Kidney tubule cell (primary cell): ENCODE measurements around the gene IFT172.
"Not testable (repeated sequence)": the region's sequence is repeated elsewhere in the genome, so short reads cannot be mapped to it uniquely, and the experiment has no call there.

Experiments
- DNase-seq: peaks from one replicate; pipeline ENCODE4 v3.0.0-alpha.2; 2018; ENCODE audit warnings: low spot score

Gene IFT172

GRCh38 chr2:27493948-27494283 lies 4.4 kb upstream of the IFT172 start:
- DNase-seq, result no peak

DNA sequence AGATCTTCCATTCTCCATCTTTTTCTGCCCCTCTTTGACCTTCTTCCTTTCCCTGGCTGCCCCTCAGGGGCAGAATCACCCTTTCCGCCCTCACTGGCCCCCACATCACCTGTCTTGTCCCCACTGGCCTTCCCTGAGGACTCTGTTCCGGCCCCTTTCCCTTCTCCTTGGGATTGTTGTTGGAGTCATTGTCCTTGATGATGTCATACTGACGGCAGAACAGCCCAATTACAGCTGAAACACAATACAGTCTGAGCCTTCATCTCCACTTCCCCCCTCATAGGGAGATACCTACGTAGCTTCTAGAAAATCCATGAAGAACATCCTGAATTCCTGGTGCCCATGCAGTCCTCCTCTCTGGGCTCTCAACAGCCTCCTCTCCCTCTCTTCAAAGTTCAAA lies 3.0 kb upstream of the IFT172 start:
- no peak for DNase-seq

GRCh38 chr2:27489118-27489497 lies 435 bp downstream of the IFT172 start:
- peak; percentile 37 for DNase-seq

GRCh38 chr2:27485496-27485895 lies 4.0 kb downstream of the IFT172 start:
- DNase-seq, result no peak

- no peak for DNase-seq
These were observed 17.6 kb downstream of the IFT172 start for GRCh38 chr2:27471961-27472360.

- no peak for DNase-seq
These were observed 25.1 kb downstream of the IFT172 start for GRCh38 chr2:27464443-27464842.

DNA sequence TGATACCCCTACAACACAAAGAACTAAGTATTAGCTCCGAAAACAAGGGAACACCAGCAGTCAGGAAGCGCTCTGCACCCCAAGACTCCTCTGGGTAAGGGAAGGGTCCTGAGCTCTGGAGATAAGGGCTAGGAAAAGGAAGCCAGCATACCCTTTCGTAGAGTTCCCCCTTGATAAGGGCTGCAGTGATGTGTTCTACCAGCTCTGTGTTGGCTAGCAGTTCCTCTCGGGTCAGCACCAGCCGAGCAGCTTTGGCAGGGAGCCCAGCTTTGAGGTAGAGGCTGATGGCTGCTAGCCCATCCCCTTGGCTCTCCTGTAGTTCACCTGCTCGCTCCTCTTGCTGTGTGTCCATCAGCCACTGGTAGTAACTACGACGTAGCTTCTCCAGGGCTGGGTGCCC lies 28.4 kb downstream of the IFT172 start:
- no peak for DNase-seq

- DNase-seq, result no peak
These were observed 35.6 kb downstream of the IFT172 start for GRCh38 chr2:27453968-27454367.

- DNase-seq, result no peak
These were observed 38.4 kb downstream of the IFT172 start for GRCh38 chr2:27451095-27451494.

DNA sequence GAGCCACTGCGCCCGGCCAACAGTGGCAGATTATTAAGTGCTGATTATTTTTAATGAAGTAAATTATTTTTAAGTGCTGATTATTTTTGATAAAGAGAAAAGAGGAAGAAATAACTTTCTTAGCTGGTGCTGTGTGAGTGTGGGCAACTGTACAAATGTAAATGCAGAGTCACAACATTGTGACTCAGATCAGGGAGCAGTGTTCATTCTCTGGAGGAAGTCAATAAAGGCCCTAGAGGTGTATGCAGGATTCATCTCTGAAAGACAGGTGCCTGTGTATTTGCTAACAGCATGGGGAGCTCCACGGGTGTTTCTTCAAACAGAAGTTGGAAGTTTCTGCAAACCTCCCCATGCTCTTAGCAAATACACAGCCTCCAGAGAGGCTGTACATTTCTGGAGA lies 41.2 kb downstream of the IFT172 start:
- peak; percentile 17 for DNase-seq

DNA sequence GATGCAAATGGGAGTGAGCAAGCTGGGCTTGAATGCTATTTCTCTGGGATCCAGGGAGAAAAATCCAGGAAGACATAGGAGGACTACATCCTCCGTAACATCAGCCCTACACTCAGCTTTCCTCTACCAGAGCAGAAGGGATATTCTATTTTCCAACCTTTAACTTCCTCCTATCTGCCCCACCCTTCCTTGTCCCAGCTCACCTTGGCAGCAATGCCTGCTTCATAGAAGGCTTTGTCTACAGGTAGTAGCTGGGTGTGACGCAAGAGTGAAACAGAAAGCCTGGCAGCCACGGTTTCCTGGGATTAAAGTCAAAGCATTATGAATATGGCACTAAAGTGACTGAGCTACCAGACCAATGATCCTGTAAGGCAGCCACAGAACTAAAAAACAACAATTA lies 43.5 kb downstream of the IFT172 start:
- DNase-seq, result peak; percentile 61

GRCh38 chr2:27445615-27446014 lies 43.9 kb downstream of the IFT172 start:
- no peak for DNase-seq

- no peak for DNase-seq
These were observed 44.4 kb downstream of the IFT172 start for GRCh38 chr2:27445155-27445554.

GRCh38 chr2:27442920-27443282 lies 46.6 kb downstream of the IFT172 start:
- DNase-seq, result no peak

- DNase-seq, result peak; percentile 64
These were observed 47.3 kb downstream of the IFT172 start, which contains the start of gene KRTCAP3 for GRCh38 chr2:27441958-27442919. Gene KRTCAP3, plus strand, starts transcription at chr2:27442381. Its CDS starts 32 bp downstream, at chr2:27442413.

GRCh38 chr2:27441226-27441926 lies 48.2 kb downstream of the IFT172 start:
- no peak for DNase-seq

GRCh38 chr2:27435628-27436027 lies 53.9 kb downstream of the IFT172 start:
- no peak for DNase-seq

DNA sequence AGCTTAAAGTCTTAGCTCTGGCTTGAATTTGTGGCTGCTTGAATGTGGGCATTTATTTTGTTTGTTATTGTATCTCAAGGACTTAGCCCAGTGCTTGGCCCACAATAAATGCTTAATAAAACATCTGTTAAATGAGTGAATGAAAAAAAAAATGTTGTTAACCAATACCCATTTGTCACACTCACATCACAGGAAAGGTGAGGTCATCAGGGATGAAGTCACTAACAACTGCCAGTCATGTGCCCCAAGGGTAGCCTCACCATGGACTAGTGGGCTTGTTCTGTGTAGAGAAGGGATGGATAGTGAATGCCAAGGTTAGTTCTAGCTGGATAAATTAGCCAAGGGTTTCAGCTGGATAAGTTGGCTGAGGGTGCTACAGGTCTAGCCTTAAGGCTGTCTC lies 58.1 kb downstream of the IFT172 start:
- peak; percentile 83 for DNase-seq

DNA sequence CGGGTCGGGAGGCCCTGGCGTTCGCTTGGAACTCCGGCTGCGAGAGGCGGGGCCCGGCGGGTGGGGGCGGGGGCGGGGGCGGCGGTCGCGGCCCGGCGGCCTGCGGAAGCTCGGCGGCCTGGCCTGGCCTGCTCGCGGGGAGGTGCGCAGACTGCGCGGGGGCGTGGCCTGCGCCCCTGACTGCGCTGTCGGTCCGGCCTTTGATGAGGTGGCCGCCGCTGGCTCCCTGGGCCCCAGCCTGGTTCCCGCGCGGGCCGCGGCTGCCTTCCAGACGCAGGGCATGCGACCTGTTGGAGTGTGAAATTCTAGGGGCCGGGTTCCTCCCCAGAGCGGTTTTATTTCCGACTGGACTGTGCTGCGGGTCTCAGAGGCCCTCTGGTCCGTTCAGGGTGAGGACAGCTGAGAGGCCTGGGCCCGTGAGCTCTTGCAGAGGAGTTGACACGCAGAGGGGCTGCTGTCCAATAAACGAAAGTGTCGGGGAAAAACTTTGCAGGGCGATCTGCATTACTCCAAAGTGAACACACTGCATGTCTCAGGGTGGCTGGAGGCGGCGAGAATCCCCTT lies 60.5 kb downstream of the IFT172 start:
- peak; percentile 91 for DNase-seq

DNA sequence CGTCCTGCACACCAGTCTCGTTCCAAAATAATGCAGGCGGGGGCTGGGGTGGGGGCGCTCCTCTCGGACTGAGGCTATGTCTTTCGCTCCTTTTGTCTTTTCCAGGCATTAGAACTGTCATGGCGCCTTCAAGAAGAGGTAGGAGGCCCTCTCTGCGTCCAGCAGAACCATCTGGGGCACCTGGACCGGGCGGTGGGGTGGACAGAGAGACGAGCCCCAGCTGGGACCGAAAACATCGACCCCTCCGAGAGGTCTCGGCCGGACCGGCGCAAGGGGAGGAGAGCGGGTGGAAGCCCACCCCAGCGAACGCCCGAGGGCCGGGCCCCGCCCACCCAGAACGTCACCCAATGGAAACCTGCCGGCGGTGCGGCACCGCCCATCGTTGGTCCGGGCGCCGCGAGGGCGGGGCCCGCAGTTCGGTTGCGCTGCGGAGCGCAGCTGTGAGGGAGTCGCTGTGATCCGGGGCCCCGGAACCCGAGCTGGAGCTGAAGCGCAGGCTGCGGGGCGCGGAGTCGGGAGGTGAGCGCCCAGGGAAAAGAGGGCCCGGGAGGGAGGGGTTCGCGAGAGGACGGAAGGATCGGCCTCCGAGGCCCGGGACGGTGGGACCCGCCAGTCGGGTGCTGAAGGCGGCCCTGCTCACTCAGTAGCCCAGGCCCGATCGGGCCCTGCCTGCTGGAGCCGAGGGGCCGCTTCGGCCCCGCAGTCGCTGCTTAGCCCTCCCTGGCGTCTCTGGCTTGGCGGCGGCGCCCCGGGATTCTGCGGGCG lies 61.1 kb downstream of the IFT172 start, which contains the start of gene NRBP1:
TSS of gene NRBP1 (plus strand) at position 419 of the 765 bp plus-strand sequence. CDS start 4,643 bp downstream, outside the sequence.
- peak; percentile 90 for DNase-seq

DNA sequence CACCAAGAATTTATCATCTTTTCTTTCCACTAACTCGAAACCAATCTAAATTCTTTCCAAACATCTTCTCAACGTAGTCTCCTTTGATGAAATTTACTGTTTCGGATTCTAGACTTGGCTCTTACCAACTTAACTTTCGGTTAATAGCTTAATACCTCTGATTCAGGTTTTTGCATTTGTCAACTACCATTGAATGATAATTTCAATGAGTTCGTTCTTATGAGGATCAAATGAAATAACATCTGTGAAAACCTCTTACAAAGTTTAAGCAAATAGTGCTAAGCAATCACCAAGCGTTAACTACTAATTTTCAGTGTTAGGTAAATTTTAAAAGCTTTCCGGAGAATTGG lies 61.7 kb downstream of the IFT172 start:
- DNase-seq, result no peak

DNA sequence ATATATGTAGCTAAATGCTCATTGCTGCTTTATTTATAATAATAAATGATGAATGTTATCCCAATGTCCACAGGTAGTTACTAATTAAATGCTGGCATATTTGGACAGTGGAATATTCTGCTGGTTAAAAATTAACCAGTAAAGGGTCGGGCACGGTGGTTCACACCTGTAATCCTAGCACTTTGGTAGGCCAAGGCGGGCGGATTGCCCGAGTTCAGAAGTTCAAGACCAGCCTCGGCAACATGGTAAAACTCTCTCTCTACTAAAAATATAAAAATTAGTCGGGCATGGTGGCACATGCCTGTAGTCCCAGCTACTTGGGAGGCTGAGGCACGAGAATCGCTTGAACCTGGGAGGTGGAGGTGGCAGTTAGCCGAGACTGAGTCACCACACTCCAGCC lies 64.5 kb downstream of the IFT172 start:
- DNase-seq, result not testable (repeated sequence)
